SK-MEL-5 (cell line): ENCODE measurements around the gene NCBP3. TPM values are rescaled to one million over a fixed set of nuclear protein-coding genes. Genes with fewer than 3 reads are reported as not detected.

Experiments
- DNase-seq: peaks from one replicate; pipeline ENCODE4 v3.0.0-alpha.2; 2016; ENCODE audit warnings: low read depth, low spot score
- in situ Hi-C: cut with HindIII; loops from 2 replicates; pipeline ENCODE4 v1.10.0; 2016; ENCODE audit warnings: low sequenced_read_pairs, high pct_unique_total_duplicates, low pct_unique_long_range_greater_than_20kb
- total RNA-seq: library from RNA; depleted of rRNA; stranded (reverse); fragments of >200 nt; shearing (Covaris generic); gene quantifications from 2 replicates; pipeline ENCODE4 v1.2.3, GENCODE V29; 2014

Gene NCBP3
- total RNA-seq, 1 experiment from 2014 or later, result 29.0 TPM

DNA sequence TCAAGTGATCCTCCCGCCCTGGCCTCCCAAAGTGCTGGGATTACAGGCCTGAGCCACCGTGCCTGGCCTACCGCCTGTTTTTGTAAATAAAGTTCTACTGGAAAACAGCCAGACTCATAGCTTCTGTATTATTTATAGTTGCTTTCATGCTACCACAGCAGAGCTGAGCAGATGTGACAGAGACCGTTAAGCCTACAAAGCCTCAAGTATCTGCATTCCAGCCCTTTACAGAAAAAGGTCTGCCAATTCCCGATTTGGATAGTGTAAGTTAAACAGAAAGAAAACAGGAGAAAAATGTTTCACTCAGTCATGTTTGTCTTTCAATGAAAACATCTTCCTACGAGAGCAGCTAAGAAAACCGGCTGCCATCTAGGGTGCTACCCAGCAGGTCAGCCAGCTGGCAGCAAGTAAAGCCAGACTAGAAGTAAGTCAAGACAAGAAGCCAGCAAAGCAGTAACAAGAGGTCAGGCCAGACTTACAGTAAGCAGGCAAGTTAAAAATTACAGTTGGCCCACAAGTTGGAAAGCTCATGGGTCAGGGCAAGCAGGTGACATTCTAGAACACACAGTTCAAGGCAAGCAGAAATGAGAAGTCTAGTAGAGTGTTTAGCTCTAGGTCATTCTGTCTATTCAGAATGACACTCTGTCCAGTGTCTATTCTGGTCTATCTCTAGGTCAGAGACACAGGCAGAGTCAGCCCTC, 17.7 kb downstream of the NCBP3 start:
- in situ Hi-C loops, result no loop called here
- no peak for DNase-seq

DNA sequence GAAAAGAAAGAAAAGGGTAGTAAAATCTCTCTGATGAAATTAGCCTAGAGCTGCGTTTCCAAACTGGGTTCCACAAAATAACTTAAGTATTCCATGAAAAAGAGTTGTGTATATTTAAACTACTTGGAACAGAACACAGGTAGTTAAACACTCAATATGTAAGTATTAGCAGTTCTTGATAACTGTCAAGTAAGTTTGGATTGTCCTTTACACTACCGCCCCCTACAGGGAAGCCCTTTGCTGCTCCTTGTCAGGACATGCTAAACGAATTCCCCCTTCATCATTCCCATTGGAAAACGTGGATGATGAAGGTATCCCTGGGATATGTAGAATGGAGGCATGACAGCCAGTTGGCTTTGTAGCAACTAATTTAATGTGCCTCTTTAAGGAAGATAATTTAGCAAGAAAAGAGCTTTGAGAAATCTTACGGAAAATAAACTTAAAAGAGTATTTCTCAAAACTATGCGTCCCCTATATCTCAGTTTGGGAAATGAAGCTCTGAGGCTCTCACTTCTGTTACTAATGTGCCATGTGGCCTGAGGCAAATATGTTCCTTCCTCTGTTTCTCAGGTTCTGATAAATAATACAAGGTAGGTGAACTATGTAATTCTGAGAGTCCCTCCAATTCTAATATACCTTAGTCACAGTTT, 18.8 kb downstream of the NCBP3 start:
- DNase-seq, result peak; percentile 85
- in situ Hi-C loops, result no loop called here

DNA sequence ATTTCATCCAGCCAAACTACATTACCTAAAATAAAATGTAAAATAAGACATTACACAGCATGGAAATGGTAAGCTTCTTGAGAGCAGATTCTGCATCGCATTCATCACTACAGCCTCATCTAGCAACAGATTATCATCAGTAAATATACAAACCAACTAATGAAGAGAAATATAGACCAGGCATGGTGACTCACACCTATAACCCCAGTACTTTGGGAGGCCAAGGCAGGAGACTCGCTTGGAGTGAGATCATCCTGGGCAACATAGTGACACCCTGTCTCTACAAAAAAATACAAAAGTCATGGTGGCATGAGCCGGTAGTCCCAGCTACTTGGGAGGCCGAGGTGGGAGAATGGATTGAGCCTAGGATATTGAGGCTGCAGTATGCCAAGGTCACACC, 19.9 kb downstream of the NCBP3 start:
- no peak for DNase-seq
- in situ Hi-C loops, result no loop called here

DNA sequence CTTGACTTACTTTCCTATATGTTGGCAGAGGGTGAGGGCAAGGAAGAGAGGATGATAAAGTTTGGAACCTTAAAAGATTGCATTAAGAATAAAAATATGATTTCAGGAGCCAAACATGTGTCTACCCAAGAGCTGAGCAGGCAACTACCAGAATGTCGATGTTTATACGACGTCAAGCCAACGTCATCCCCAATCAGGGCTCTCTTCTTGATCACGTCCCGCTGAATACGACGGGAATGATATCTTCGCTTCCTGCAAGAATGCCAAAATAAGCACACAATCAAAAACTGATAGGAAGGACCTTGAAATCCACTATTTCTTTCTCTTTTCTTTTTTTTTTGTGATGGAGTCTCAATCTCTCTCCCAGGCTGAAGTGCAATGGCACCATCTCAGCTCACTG, 24.9 kb downstream of the NCBP3 start:
- in situ Hi-C loops, result no loop called here
- DNase-seq, result no peak

DNA sequence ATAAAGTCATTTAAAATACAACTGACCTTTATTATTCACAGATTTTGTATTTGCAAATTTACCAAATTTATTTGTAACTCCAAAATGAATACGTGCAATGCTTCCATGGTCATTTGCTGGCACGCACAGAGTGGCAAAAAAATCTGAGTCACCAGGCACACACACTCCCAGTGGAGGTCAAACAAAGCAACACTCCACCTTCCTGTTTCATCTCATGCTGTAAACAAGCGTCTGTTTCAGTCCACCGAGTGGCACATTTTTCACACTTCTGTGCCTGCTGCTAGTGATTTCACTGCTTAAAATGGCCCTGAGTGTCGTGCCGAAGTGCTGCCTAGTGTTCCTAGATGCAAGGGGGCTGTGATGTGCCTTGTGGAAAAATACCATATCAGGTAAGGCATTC, 27.3 kb downstream of the NCBP3 start:
- DNase-seq, result no peak
- in situ Hi-C loops, result no loop called here

DNA sequence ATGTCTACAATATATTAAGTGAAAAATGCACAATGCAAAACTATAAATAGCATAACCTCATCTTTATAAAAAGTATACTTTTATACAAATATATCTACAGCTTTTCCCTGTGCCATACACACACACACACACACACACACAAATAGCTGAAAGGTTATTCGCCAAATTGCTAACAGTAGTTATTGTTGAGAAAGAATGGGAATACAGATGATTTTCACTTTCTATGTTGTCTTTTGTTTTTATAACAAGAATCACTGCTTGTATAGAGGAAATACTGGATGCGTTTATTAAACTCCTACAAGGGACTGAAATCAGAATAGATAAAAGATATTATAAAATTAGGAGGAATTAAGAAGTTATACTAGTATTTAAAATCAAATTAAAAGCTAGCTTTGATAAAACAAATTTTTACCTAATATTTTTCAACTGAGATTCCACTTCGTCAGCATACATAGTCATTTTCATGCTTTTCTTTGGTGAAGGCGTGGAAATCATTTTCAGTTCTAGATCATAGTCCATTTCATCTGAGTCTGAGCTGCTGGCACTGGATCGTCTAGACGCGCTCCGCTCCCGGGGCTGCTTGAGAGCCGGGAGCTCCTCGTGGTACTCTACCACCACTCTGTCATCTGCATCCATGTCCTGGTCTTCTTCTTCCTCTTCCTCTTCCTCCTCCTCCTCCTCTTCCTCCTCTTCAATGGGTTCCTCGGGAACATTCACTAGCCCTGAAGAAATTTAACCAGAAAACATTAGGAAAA, 28.0 kb downstream of the NCBP3 start:
- DNase-seq, result no peak
- in situ Hi-C loops, result no loop called here

DNA sequence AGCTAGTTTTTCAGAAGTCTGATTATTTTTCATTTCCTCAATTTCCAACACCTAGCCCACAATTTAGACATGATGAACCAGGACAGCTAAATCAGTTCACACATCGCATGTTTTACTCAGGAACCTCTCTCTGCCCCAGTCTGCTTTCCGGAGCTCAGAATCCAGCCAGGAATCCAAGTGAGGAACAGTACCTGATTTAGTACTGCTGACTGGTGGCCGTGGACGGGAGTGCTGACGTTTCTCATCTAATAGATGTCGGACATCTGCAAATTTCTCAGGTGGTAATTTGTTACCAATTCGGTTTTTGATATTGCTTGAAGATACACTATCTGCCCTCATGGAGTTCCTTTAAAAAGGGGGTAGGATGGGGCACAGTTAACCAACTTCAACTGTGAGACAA, 30.1 kb downstream of the NCBP3 start:
- DNase-seq, result no peak
- in situ Hi-C loops, result no loop called here

DNA sequence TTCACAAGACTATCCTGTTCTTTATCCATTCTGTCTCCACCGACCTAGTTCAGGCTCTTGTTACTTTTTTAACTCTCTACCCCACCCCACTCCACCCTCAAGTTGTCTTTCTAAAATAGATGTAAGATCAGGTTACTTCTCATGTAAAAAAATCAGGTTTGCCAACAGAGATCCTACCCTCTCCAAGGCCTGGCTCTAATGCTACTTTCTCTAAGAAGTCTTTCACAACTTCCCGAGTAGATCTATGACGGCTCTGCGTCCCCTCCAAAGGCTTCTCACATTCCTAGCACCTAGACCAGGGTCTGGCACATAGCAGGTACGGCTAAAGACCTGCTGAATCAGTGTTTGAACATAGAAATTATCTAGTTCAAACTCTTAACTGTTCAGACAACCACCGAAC, 30.9 kb downstream of the NCBP3 start:
- DNase-seq, result no peak

DNA sequence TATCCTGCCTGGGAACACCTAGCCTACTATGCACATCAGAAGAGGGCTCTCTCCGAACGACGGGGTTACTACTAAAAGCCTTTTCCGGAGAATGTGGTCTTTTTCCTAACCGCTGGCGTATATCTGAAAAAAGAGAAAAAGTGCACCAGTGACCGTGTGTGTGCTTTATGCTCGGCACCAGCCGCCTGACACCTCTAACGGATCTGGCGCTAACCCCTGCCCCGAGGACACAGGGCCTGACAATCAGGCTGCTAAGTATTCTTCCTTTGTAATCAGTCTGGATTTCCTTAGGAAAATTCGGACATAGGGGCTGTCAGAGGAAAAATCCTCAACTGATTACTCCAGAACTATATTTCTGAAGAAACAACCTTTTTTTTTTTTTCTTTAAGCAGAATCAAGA, 31.7 kb downstream of the NCBP3 start:
- in situ Hi-C loops, result no loop called here
- no peak for DNase-seq

More for the DNA sequence above, 30.9 kb downstream of the NCBP3 start:
- in situ Hi-C loops, result no loop called here

DNA sequence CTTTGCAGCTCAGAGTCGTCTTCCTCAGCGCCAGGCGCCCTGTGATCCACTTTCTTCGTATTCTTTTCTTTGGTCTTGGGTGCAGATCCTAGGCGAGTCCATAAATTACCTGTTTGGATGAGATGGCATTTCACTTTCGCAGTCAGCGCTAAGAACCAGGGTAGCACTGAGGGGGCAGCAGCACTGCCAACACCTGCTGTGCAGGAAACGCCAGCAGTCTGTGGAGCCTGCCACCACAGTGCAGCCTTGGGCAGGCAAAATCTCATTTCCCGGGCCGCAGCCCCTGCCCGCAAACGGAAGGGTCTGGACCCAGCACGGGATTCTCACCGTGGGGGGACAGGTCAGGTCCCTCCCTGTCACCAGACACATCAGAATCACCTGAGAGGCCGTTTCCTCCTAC, 32.9 kb downstream of the NCBP3 start:
- in situ Hi-C loops, result no loop called here
- no peak for DNase-seq

DNA sequence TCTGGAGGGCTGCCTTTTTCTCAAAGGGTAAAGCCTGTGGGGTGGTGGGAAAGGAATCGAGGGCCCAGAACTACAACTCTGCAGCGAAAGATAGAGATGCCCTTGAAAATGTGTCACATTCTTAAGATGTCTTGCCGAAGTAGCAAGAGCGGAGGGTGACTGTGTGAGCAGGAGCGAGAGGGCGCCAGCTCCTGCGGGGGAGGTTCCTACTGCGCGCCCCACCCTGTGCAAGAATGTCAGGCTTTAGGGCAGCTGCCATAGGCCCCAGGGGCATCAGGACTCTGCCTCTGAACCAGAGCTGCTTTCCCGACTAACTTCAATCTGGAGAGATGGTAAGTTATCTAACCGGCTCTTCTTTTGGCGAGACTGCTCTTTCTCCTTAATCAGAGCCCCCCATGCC, 33.3 kb downstream of the NCBP3 start:
- in situ Hi-C loops, result no loop called here
- DNase-seq, result no peak

DNA sequence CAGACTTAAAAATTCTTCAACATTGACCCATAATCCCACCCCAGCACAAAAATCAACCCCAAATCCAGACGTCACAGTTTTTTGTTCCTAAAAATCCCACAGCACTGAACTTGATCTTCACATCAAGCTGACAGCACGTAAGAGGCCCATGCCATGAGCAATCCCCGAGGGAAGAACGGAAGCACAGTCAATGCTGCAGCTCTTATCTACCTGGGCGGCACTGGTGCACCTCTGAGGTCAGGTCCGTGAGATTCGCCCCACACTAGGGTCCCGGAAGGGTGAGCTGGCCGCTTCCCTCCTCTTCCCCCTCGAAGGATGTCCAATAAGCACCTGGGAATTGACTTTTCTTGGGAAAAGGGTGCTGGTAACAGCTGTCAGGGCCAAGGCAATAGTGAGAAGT, 33.8 kb downstream of the NCBP3 start:
- no peak for DNase-seq
- in situ Hi-C loops, result no loop called here

DNA sequence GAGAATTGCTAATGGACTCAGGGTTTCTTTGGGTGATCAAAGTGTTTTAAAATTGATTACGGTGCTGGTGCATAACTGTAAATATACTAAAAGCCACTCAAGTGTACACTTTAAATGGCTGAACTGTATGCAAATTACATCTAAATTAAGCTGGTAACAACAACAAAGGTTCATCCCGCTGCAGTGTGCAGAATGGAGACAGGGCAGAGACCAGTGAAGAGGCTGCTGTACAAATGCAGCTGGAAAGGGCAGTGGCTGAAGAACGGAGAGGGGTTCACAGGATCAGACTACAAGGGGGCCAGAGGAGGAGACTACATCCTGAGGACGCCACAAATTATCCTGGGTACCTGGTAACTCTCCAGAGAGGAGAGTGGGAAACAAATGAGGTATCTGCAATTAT, 36.0 kb downstream of the NCBP3 start:
- DNase-seq, result no peak
- in situ Hi-C loops, result no loop called here

DNA sequence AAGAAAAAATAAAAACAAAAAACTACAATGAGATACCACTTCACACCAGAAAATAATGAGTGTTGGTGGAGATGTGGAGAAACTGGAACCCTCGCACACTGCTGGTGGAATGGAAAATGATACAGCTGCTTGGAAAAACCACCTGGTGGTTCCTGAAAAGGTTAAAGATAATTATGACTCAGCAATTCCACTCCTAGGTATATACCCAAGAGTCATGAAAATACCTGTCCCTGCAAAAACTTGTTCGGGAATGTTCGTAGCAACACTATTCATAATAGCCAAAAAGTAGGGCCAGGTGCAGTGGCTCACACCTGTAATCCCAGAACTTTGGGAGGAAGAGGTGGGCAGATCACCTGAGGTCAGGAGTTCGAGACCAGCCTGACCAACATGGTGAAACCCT, 36.9 kb downstream of the NCBP3 start:
- in situ Hi-C loops, result no loop called here
- DNase-seq, result no peak

DNA sequence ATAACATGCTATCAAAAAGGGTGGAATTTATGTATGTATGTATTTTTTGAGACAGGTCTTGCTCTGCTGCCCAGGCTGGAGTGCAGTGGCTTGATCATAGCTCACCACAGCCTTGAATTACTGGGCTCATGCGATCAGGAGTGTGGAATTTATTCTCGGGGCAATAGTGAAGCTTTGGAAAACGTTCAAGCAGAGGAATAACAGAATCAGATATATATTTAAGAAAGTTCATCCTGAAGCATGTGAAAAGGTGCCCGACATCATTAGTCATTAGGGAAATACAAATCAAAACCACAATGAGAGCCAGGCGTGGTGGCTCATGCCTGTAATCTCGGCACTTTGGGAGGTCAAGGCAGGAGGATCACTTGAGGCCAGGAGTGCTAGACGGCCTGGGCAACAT, 37.3 kb downstream of the NCBP3 start:
- in situ Hi-C loops, result no loop called here
- DNase-seq, result no peak

DNA sequence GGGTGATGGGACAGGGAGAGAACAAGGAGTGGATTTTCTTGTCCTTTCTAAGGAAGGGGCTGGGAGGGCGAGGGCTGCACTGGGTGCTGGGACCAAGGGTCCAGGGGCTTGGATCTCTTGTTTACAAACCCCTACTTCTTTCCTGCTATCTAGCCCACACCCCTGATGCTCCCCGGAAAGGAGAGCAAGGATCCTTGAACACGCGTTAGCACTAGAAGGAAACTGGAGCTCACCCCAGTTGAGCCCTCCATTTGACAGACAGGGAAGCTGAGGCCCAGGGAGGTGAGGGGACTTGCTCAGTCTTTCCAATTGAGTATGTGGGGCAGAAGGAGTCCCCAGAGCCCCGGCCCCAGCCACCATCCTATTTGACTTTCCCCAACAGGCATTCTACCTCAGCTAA, 40.5 kb downstream of the NCBP3 start:
- no peak for DNase-seq
- in situ Hi-C loops, result no loop called here

DNA sequence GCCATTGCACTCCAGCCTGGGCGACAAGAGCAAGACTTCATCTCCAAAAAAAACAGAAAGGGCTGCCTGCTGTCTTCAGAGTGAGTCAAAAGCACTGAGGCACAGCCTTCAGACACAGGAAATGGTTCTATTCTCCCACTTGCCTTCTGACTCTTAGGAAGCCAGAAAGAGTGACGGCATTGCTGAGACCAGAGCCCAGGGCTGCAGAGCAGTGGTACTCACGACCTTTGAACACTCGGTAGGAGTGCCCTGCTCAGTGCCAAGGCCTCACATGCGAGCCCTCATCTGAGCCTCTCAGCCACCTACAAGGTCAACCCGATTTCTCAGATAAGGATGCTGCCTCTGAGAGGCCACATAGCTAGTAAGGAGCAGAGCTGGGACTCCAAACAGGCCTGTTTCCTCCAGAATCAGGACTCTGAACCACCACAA, 41.5 kb downstream of the NCBP3 start:
- in situ Hi-C loops, result no loop called here
- no peak for DNase-seq

DNA sequence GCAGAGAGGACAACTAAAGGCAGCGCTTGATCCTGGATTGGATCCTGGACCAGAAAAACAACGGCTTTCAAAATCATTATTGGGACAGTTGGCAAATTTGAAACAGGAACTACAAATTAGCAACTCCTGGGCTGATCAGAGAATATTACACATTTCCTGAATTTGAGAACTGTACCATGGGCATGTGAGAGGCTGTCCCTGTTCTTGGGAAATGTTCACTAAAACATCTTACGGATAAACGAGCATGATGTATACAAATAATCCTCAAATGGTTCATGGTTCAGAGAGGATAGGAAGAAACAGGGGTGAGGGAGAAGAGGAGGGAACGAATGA, 42.8 kb downstream of the NCBP3 start:
- DNase-seq, result no peak
- in situ Hi-C loops, result no loop called here
